HepG2 (cell line): Measurements from ENCODE around the gene ELOVL2. TPM values are rescaled to one million over a fixed set of nuclear protein-coding genes. Genes with fewer than 3 reads are reported as not detected.

Experiments
- ASH2L ChIP-seq: fragments of 300-600, 200-600 bp; sonication (generic); IDR thresholded peaks from 2 replicates; pipeline ENCODE4 v1.7.0; 2017; ENCODE audit warnings: low read depth, mild to moderate bottlenecking, moderate library complexity, mixed read lengths, low read length; ENCODE audit not compliant: insufficient read length
- CHCHD3 ChIP-seq: sonication (generic); formaldehyde crosslinking; IDR thresholded peaks from 2 replicates; pipeline ENCODE4 v1.8.0; 2022; ENCODE audit warnings: mild to moderate bottlenecking, missing genetic modification reagents, moderate library complexity
- NFIB ChIP-seq: sonication (generic); formaldehyde crosslinking; IDR thresholded peaks from 2 replicates; pipeline ENCODE4 v1.9.0; 2021; ENCODE audit warnings: missing genetic modification reagents, mild to moderate bottlenecking, borderline replicate concordance
- NR3C1 ChIP-seq: sonication (generic); formaldehyde crosslinking; IDR thresholded peaks from 2 replicates; pipeline ENCODE4 v1.4.0; 2020; ENCODE audit warnings: missing genetic modification reagents
- POLR2A ChIP-seq, 2 experiments: IDR thresholded peaks; 2 replicates each; pipeline ENCODE4 v1.6.1; 2011; ENCODE audit warnings: low read depth in 2 of 2, low read length in 2 of 2, mild to moderate bottlenecking in 1 of 2, moderate library complexity in 1 of 2; ENCODE audit not compliant: insufficient read depth in 1 of 2
- POLR2AphosphoS5 ChIP-seq: IDR thresholded peaks from 2 replicates; pipeline ENCODE4 v1.6.1; 2012; ENCODE audit warnings: low read depth, low read length
- SIX1 ChIP-seq: sonication (generic); formaldehyde crosslinking; IDR thresholded peaks from 2 replicates; pipeline ENCODE4 v1.4.0; 2020; ENCODE audit warnings: missing genetic modification reagents, borderline replicate concordance
- SOX5 ChIP-seq: IDR thresholded peaks from 2 replicates; pipeline ENCODE4 v1.6.1; 2016; ENCODE audit warnings: borderline replicate concordance
- SRSF4 ChIP-seq: fragments of 200-400 bp; formaldehyde crosslinking; IDR thresholded peaks from one replicate; pipeline ENCODE4 v1.6.1; 2018; ENCODE audit warnings: mild to moderate bottlenecking, low read depth, low read length, moderate library complexity; ENCODE audit not compliant: poor library complexity, severe bottlenecking
- TBX3 ChIP-seq: fragments of 450-650 bp; IDR thresholded peaks from 2 replicates; pipeline ENCODE4 v1.6.1; 2017; ENCODE audit warnings: antibody characterized with exemption, mild to moderate bottlenecking, inconsistent platforms, borderline replicate concordance
- TMF1 ChIP-seq: sonication (generic); formaldehyde crosslinking; IDR thresholded peaks from 2 replicates; pipeline ENCODE4 v1.8.1; 2022; ENCODE audit warnings: low read depth, missing genetic modification reagents
- ZFX ChIP-seq: sonication (generic); formaldehyde crosslinking; IDR thresholded peaks from 2 replicates; pipeline ENCODE4 v1.4.0; 2020; ENCODE audit warnings: mild to moderate bottlenecking, low read depth, missing genetic modification reagents, moderate library complexity
- ZNF232 ChIP-seq: sonication (generic); formaldehyde crosslinking; IDR thresholded peaks from 2 replicates; pipeline ENCODE4 v1.4.0; 2020; ENCODE audit warnings: missing genetic modification reagents, borderline replicate concordance
- ZNF274 ChIP-seq: sonication (generic); formaldehyde crosslinking; IDR thresholded peaks from 2 replicates; pipeline ENCODE4 v1.5.1; 2020; ENCODE audit warnings: mild to moderate bottlenecking, missing genetic modification reagents
- polyA plus RNA-seq, 8 experiments: library from polyadenylated mRNA; depleted of rRNA in 3 of 8; stranded (reverse) in 7 of 8; unstranded in 1 of 8; fragments of >200 nt; fragmentation: Illumina TruSeq in 4 of 8; extraction: Trizol in 4 of 8; gene quantifications; 2 replicates each; pipeline versions ENCODE4 v1.2.1 to v1.2.3, GENCODE V29; 2011 to 2016; ENCODE audit warnings: low read depth in 4 of 8, missing spikeins in 1 of 8, mixed read lengths in 1 of 8; ENCODE audit not compliant: insufficient read depth in 1 of 8
- total RNA-seq, 5 experiments: library from RNA; depleted of rRNA; stranded (reverse); fragments of >200 nt; fragmentation: Illumina TruSeq; extraction: Trizol; gene quantifications; 2 replicates each; pipeline ENCODE4 v1.2.3, GENCODE V29; 2016; ENCODE audit warnings: low read depth in 1 of 5
- TF ChIP-seq, protein P1 (sequence below): sonication (generic); formaldehyde crosslinking; IDR thresholded peaks from 2 replicates; pipeline ENCODE4 v1.9.0; 2021; ENCODE audit warnings: mild to moderate bottlenecking, missing genetic modification reagents
- TF ChIP-seq, protein P2 (sequence below): sonication (generic); formaldehyde crosslinking; conservative IDR thresholded peaks from 2 replicates; pipeline ENCODE4 v1.8.0; 2022; ENCODE audit warnings: mild to moderate bottlenecking, moderate library complexity, missing genetic modification reagents
- TF ChIP-seq, protein P3 (sequence below): sonication (generic); formaldehyde crosslinking; IDR thresholded peaks from 2 replicates; pipeline ENCODE4 v1.5.0; 2020; ENCODE audit warnings: mild to moderate bottlenecking, missing genetic modification reagents
- TF ChIP-seq, protein P4 (sequence below): sonication (generic); formaldehyde crosslinking; IDR thresholded peaks from 2 replicates; pipeline ENCODE4 v1.5.0; 2020; ENCODE audit warnings: missing genetic modification reagents, mild to moderate bottlenecking, borderline replicate concordance

Gene ELOVL2
- total and polyA plus RNA-seq, 2 of the 13 experiments (the other 11 are each of a cell fraction or from before 2014, with no cell fraction given) = 43.6 to 65.4 TPM

DNA sequence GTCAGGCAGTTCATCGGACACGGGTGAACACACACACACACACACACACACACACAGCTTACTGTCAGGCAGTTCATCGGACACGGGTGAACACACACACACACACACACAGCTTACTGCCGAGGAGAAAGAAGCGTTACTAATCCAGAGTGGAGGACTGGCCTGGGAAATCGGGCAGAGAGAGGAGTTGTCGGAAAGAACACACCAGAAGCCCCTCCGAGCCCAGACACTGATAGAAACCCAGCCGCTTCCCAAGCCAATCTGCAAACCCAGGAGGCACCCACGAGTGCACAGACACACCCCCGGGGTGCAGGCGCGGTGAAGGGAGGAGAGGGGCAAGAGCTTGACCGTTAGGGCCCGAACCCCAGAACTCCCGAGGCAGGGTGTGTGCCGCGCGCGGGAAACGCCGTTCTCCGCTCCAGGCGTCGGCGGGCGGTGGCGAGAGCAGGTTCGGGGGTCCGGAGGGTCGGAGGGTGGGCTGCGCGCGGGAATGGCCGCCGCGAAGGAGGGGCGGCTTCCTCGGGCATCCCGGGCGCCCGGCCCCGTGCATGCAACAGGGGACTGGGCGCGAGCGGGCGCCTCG is 636 bp downstream of the ELOVL2 start (continued):
- TF ChIP-seq, protein P1, sequence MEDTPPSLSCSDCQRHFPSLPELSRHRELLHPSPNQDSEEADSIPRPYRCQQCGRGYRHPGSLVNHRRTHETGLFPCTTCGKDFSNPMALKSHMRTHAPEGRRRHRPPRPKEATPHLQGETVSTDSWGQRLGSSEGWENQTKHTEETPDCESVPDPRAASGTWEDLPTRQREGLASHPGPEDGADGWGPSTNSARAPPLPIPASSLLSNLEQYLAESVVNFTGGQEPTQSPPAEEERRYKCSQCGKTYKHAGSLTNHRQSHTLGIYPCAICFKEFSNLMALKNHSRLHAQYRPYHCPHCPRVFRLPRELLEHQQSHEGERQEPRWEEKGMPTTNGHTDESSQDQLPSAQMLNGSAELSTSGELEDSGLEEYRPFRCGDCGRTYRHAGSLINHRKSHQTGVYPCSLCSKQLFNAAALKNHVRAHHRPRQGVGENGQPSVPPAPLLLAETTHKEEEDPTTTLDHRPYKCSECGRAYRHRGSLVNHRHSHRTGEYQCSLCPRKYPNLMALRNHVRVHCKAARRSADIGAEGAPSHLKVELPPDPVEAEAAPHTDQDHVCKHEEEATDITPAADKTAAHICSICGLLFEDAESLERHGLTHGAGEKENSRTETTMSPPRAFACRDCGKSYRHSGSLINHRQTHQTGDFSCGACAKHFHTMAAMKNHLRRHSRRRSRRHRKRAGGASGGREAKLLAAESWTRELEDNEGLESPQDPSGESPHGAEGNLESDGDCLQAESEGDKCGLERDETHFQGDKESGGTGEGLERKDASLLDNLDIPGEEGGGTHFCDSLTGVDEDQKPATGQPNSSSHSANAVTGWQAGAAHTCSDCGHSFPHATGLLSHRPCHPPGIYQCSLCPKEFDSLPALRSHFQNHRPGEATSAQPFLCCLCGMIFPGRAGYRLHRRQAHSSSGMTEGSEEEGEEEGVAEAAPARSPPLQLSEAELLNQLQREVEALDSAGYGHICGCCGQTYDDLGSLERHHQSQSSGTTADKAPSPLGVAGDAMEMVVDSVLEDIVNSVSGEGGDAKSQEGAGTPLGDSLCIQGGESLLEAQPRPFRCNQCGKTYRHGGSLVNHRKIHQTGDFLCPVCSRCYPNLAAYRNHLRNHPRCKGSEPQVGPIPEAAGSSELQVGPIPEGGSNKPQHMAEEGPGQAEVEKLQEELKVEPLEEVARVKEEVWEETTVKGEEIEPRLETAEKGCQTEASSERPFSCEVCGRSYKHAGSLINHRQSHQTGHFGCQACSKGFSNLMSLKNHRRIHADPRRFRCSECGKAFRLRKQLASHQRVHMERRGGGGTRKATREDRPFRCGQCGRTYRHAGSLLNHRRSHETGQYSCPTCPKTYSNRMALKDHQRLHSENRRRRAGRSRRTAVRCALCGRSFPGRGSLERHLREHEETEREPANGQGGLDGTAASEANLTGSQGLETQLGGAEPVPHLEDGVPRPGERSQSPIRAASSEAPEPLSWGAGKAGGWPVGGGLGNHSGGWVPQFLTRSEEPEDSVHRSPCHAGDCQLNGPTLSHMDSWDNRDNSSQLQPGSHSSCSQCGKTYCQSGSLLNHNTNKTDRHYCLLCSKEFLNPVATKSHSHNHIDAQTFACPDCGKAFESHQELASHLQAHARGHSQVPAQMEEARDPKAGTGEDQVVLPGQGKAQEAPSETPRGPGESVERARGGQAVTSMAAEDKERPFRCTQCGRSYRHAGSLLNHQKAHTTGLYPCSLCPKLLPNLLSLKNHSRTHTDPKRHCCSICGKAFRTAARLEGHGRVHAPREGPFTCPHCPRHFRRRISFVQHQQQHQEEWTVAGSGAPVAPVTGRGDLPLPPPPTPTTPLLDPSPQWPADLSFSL (CRISPR knock-in tag) = peak; percentile 80
- TF ChIP-seq POLR2A (IDR thresholded peaks at IDR 0.05; ENCODE audit: insufficient read depth in 1 of 2, low read depth in 2 of 2, low read length in 2 of 2) (no peak), NFIB (CRISPR knock-in tag) (no peak), ASH2L (peak; percentile 67), ZFX (peak; percentile 44; the same call in 1 of the 2 replicates), TMF1 (CRISPR knock-in tag) (no peak), SRSF4 (no peak), CHCHD3 (CRISPR knock-in tag) (0 out of 2 replicates have a peak, but pooled peaks have one; percentile 56), TBX3 (no peak), NR3C1 (CRISPR knock-in tag) (no peak), POLR2AphosphoS5 (no peak), SIX1 (no peak), SOX5 (CRISPR knock-in tag) (no peak), ZNF274 (CRISPR knock-in tag) (peak; percentile 71; the same call in 1 of the 2 replicates), ZNF232 (CRISPR knock-in tag) (no peak)
- TF ChIP-seq, protein P2, sequence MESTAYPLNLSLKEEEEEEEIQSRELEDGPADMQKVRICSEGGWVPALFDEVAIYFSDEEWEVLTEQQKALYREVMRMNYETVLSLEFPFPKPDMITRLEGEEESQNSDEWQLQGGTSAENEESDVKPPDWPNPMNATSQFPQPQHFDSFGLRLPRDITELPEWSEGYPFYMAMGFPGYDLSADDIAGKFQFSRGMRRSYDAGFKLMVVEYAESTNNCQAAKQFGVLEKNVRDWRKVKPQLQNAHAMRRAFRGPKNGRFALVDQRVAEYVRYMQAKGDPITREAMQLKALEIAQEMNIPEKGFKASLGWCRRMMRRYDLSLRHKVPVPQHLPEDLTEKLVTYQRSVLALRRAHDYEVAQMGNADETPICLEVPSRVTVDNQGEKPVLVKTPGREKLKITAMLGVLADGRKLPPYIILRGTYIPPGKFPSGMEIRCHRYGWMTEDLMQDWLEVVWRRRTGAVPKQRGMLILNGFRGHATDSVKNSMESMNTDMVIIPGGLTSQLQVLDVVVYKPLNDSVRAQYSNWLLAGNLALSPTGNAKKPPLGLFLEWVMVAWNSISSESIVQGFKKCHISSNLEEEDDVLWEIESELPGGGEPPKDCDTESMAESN (CRISPR knock-in tag) = 0 out of 2 replicates have a peak, but pooled peaks have one; percentile 36
- TF ChIP-seq, protein P3, sequence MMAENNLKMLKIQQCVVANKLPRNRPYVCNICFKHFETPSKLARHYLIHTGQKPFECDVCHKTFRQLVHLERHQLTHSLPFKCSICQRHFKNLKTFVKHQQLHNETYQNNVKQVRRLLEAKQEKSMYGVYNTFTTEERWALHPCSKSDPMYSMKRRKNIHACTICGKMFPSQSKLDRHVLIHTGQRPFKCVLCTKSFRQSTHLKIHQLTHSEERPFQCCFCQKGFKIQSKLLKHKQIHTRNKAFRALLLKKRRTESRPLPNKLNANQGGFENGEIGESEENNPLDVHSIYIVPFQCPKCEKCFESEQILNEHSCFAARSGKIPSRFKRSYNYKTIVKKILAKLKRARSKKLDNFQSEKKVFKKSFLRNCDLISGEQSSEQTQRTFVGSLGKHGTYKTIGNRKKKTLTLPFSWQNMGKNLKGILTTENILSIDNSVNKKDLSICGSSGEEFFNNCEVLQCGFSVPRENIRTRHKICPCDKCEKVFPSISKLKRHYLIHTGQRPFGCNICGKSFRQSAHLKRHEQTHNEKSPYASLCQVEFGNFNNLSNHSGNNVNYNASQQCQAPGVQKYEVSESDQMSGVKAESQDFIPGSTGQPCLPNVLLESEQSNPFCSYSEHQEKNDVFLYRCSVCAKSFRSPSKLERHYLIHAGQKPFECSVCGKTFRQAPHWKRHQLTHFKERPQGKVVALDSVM (CRISPR knock-in tag) = no peak
- TF ChIP-seq, protein P4, sequence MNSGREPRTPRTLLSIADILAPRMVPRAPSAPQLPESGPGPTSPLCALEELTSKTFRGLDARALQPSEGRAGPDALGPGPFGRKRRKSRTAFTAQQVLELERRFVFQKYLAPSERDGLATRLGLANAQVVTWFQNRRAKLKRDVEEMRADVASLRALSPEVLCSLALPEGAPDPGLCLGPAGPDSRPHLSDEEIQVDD (CRISPR knock-in tag) = no peak
